H7 (cell line): ENCODE measurements around the gene SCARB2. TPM values are rescaled to one million over a fixed set of nuclear protein-coding genes. Genes with fewer than 3 reads are reported as not detected.

ENCODE experiments used
- DNase-seq: peaks from one replicate; pipeline ENCODE4 v3.0.0; 2012
- H3K27me3 ChIP-seq: 2 replicates; pipeline ENCODE4 v1.6.0; 2011; ENCODE audit warnings: mild to moderate bottlenecking, low read length; ENCODE audit not compliant: control insufficient read depth, insufficient read depth
- H3K36me3 ChIP-seq: replicated peaks from 2 replicates; pipeline ENCODE4 v1.5.1; 2011; ENCODE audit warnings: low read length; ENCODE audit not compliant: control insufficient read depth, insufficient read depth
- H3K4me3 ChIP-seq: 2 replicates; pipeline ENCODE4 v1.5.1; 2011; ENCODE audit warnings: low read depth, mild to moderate bottlenecking, control low read depth, low read length, moderate library complexity; ENCODE audit not compliant: insufficient read depth
- total RNA-seq: library from RNA; depleted of rRNA; stranded (reverse); fragments of >200 nt; shearing (Covaris generic); gene quantifications from 2 replicates; pipeline ENCODE4 v1.2.3, GENCODE V29; 2014; rRNA removed

Gene SCARB2
- total RNA-seq, 1 experiment from 2014 or later = 39.4 TPM

- Histone ChIP-seq H3K4me3 (no peak overlapping the region), H3K27me3 (no peaks in the 10 kb centered on the region), H3K36me3 (peaks cover 15% of the 10 kb centered on the region)
- no peak for DNase-seq
Observed at GRCh38 chr4:76120199-76120598, 93.4 kb downstream of the SCARB2 start.

DNA sequence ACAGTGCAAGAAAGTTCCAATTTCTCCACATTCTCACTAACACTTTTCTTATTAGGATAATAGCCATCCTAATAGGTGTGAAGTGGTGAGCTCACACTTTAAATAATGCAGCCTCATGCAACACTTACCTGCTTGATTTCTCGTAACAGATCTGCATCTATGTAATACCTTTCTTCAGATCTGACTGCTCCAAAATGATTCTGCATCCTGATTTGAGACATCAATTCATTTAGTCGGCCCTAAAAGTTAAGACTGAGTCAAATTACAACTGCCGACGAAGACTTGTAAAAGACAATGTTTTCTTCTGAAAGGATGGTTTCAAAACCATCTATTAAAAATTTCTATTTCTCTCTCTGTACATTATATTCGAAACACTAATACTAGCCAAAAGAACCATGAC is 96.1 kb downstream of the SCARB2 start:
- Histone ChIP-seq H3K36me3 (peaks cover 16% of the 10 kb centered on the region), H3K27me3 (no peaks in the 10 kb centered on the region), H3K4me3 (no peak overlapping the region)
- DNase-seq = no peak

- DNase-seq = no peak
- H3K27me3 ChIP-seq = no peaks in the 10 kb centered on the region
- no peak overlapping the region for H3K4me3 ChIP-seq
- peaks cover 15% of the 10 kb centered on the region for H3K36me3 ChIP-seq
Observed at GRCh38 chr4:76116821-76117220, 96.8 kb downstream of the SCARB2 start.

Other genes starting within 250 kb of the SCARB2 start
- 31.1 and 39.4 TPM in 2 replicates for gene SDAD1, start 222.9 kb downstream of the SCARB2 start, total RNA-seq
- gene CXCL9, start 206.3 kb downstream of the SCARB2 start, total RNA-seq = not detected in 2 replicates
- not detected in 2 replicates for gene CXCL10, start 190.3 kb downstream of the SCARB2 start, total RNA-seq
- gene CXCL11, start 177.8 kb downstream of the SCARB2 start, total RNA-seq = not detected in 2 replicates
- 0.42 TPM in 1 of 2 replicates, not detected in the other for gene ART3, start 139.1 kb downstream of the SCARB2 start, total RNA-seq
- 102 and 122 TPM in 2 replicates for gene NUP54, start 65.4 kb downstream of the SCARB2 start, total RNA-seq
- gene FAM47E, start 37.9 kb upstream of the SCARB2 start, total RNA-seq = 0.17 and 1.4 TPM in 2 replicates
- 1.6 and 1.7 TPM in 2 replicates for gene STBD1, start 92.9 kb upstream of the SCARB2 start, total RNA-seq
- not detected in 2 replicates for gene CCDC158, start 207.3 kb upstream of the SCARB2 start, total RNA-seq
- 52.8 and 55.8 TPM in 2 replicates for gene SHROOM3, start 221.4 kb upstream of the SCARB2 start, total RNA-seq